NCI-H748 (cell line): ENCODE measurements around the gene VARS2.

Experiments used
- DNase-seq: peaks from one replicate; lab custom pipeline; 2025; ENCODE audit not compliant: unreplicated experiment; lab: John Stamatoyannopoulos, UW

Gene VARS2

DNA sequence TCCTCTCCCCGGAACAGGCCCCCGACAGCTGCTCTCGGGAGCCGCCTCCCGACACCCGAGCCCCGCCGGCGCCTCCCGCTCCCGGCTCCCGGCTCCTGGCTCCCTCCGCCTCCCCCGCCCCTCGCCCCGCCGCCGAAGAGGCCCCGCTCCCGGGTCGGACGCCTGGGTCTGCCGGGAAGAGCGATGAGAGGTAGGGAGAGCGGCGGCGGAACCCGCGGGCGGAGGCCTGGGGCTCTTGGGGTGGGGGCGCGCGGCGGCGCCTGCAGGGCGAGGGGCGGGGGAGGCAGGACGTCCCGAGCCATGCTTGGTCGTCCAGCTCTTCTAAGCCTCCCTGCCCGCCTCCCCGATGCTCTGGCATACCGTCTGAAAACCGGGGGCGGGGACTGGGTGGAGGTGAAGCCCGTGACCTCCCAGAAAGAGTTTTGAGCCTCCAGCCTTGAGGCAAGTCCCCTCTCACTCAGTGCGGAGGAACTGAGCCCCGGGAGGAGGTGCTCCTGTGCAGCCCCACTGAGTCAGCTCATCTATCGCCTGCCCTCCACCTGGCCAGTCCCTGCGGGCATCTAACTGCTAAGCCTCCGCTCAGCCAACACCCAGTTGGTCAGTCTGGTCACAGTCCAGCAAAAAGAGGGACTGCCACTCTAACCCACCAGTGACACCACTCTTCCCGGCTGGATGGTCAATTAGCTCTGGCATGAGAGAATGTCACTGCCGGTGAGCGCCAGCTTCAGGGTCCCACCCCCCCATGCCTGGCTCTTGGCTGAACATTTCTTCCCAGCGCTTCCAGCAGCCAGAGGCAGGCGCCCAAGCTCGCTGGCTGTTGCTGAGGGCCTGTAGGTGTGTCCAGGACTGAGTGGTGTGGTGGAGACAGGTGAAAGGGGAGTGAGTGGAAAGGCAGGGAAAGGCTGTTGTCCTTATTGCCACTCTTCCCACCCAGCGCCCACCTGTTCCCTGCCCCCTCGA lies 29.2 kb upstream of the VARS2 start:
- peak; percentile 71 for DNase-seq

DNA sequence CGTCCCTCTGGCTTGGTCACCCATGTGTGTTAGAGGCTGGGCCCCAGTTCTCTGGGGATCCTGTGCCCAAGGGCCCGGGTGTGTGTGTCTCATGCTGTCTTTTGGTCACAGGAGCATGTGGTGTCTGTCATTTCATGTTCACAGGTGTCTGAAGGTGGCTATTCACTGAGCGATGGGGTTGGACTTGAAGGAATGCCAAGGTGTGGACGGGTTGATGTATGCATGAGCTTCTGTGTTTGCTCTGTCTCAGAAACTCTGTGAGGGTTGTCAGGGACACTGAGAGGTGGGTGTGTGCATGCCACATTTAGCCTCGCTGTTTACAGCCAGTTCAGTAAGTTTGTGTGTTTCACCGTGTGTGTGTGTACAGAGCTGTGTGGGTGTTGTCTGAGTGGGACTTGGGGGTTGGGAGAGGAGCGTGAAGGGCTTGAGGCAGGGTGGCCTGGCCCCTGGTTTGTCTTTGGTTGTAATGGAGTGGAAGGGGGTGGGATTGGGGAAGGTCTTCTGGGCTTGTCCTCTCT lies 28.5 kb upstream of the VARS2 start:
- DNase-seq: peak; percentile 75

- DNase-seq: peak; percentile 92
These were observed 27.8 kb upstream of the VARS2 start for GRCh38 chr6:30885999-30886896.

DNA sequence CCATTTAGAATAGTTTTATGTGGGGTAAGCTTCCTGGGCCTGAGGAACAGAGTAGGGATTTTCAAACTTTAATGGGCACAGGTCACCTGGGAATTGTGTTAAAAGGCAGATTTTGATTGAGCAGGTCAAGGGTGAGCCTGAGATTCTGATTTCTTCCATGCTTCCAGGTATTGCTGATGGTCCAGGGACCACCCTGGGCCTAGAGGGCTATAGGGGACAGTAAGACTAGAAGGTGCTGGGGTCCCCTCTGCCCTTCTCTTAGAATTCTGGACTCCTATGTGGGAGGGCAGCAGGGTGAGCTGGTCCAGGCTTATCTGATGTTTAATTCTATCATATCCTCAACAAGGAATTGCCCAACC lies 27.2 kb upstream of the VARS2 start:
- DNase-seq: no peak

DNA sequence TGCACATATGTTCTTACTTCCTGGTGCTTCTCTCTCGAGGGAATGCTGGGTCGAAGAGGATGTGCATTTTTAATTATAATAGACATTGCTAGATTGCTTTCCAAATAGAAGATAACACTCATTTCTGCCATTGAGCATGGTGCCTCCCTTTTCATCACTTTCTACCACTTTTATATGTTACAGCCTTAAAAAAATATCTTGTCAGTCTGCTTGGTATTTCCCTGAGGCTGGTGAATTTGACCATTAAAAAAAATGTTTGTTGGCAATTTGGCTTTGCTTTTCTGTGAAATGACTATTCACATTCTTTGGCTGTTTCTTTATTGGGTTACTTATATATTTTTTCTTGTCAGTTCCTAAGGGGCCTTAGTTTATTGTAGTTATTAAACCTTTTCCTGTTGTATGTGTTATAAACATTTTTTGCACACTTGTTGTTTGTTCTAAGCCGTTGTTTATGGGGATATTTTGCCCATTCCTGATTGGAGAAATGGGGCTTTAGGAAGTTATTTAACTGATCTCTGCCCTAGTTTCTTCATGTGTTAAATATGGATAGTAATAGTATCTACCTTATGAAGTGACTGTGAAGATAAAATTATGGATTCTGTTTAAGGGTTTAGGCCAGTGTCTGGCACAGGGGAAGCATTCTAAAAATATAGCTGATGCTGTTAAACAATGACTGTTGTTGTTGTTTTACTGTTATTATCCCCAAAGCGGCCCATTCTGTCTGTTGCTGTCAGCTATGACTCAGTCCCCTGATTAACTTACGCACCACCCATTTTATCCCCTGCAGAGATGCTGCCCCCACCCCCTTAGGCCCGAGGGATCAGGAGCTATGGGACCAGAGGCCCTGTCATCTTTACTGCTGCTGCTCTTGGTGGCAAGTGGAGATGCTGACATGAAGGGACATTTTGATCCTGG lies 25.9 kb upstream of the VARS2 start:
- DNase-seq: no peak

- no peak for DNase-seq
These were observed 25.1 kb upstream of the VARS2 start for GRCh38 chr6:30888816-30889495.

DNA sequence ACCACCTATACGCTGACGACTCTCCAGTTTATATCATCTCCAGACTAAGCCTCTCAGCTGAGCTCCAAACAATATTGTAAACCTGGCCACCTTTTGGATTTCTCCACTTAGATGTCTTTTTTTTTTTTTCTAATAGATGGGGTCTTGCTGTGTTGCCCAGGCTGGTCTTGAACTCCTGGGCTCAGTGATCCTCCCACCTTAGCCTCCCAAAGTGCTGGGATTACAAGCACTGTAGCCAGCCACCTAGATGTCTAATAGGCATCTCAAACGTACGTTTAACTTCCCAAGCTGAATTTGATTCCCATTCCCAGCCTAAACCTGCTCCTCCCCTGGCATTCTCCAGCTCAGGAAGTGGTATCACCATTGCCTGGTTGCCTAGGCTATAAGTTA lies 24.5 kb upstream of the VARS2 start:
- no peak for DNase-seq

- no peak for DNase-seq
These were observed 24.0 kb upstream of the VARS2 start for GRCh38 chr6:30889921-30890645.

DNA sequence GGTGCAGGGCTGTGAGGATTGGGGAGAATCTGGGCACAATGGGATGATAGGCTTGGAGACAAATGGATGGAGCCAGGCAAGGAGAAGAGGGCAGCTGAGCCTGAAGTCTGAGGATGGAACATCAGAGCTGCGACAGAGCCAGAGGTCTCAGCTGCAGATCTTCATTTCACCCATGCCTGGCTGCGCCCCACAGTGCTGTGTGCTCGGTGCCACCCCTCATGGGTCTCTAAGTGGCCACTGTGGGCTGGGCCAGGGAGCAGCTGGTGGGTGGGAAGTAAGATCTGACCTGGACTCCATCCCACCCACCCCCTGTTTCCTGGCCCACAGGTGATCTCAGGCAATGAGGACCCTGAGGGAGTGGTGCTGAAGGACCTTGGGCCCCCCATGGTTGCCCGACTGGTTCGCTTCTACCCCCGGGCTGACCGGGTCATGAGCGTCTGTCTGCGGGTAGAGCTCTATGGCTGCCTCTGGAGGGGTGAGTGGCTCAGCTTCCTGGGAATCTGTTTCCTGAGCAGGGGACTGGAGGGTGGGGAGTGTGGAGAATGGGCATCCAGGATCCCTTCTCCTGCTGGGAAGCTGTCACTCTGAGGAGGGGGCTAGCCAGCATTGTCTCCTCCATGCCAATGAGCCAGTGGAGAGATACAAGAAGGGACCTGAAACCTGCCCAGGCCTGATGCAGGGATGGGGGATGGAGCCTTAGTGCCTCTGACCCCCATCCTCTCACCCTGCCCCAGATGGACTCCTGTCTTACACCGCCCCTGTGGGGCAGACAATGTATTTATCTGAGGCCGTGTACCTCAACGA lies 23.2 kb upstream of the VARS2 start:
- DNase-seq: no peak

- no peak for DNase-seq
These were observed 22.7 kb upstream of the VARS2 start for GRCh38 chr6:30891450-30891723.

DNA sequence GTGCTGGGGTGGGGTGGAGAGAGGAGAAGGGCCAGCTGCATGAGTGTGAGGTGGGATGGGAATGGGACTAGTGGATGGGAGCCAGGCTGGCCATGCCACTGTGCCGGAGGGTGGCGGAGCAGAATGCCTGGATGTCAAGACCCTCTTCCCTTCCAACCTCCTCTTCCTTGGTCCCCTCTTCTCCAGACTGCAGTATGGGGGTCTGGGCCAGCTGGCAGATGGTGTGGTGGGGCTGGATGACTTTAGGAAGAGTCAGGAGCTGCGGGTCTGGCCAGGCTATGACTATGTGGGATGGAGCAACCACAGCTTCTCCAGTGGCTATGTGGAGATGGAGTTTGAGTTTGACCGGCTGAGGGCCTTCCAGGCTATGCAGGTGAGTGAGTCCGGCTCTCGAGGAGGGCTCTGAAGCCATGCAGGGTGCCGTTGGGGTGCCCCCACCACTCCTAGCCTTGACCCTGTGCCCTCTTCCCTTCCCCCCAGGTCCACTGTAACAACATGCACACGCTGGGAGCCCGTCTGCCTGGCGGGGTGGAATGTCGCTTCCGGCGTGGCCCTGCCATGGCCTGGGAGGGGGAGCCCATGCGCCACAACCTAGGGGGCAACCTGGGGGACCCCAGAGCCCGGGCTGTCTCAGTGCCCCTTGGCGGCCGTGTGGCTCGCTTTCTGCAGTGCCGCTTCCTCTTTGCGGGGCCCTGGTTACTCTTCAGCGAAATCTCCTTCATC lies 22.1 kb upstream of the VARS2 start:
- DNase-seq: no peak

DNA sequence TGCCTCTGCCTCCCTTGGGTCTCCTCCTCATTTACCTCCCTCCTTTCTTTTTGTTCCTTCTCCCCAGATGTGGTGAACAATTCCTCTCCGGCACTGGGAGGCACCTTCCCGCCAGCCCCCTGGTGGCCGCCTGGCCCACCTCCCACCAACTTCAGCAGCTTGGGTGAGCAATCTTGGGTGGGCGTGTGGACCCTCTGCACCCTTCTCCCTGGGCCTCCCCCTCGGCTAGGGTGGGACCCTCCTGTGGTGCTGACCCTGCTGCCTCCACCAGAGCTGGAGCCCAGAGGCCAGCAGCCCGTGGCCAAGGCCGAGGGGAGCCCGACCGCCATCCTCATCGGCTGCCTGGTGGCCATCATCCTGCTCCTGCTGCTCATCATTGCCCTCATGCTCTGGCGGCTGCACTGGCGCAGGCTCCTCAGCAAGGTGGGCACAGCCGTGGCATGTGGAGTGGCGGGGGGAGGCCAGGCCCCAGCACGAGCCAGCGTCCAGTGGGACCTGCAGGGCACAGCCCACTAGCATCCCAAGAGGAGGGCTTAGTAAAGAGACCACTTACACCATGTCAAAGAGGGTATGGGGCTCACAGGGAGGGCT lies 20.9 kb upstream of the VARS2 start:
- no peak for DNase-seq

GRCh38 chr6:30893666-30894065 lies 20.4 kb upstream of the VARS2 start:
- no peak for DNase-seq

- DNase-seq: no peak
These were observed 19.7 kb upstream of the VARS2 start for GRCh38 chr6:30894381-30894780.

GRCh38 chr6:30894935-30895334 lies 19.1 kb upstream of the VARS2 start:
- DNase-seq: no peak

- no peak for DNase-seq
These were observed 18.7 kb upstream of the VARS2 start for GRCh38 chr6:30895343-30895742.

DNA sequence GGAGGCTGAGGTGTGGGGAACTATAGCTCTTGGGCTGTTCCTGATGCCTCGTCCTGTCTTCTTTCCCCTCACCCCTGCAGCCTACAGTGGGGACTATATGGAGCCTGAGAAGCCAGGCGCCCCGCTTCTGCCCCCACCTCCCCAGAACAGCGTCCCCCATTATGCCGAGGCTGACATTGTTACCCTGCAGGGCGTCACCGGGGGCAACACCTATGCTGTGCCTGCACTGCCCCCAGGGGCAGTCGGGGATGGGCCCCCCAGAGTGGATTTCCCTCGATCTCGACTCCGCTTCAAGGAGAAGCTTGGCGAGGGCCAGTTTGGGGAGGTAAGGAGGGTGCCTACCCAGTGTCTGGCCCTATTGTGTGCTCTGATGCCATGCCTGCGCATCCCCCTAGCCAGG lies 17.5 kb upstream of the VARS2 start:
- DNase-seq: no peak

DNA sequence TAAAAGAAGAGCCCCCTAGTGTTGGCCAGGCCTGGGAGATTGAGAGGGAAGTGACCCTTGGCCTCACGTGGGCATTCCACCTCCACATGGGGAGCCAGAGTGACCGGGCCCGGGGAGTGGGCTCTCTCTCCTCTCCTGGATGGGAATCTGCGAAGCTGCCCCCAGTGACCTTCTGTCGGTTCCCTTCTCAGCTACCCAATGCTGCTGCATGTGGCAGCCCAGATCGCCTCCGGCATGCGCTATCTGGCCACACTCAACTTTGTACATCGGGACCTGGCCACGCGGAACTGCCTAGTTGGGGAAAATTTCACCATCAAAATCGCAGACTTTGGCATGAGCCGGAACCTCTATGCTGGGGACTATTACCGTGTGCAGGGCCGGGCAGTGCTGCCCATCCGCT lies 16.2 kb upstream of the VARS2 start:
- DNase-seq: no peak
